GM19324 (cell line): ENCODE data around the gene PRKD1.
"Not testable (repeated sequence)": the region's sequence is repeated elsewhere in the genome, so short reads cannot be mapped to it uniquely, and the experiment has no call there.

ENCODE experiments used
- ATAC-seq: cut with Tn5 transposase; IDR thresholded peaks from one replicate; pipeline ENCODE4 v1.9.1; 2021; ENCODE audit warnings: mild to moderate bottlenecking, moderate library complexity; ENCODE audit not compliant: unreplicated experiment, low FRiP score

PRKD1 gene

GRCh38 chr14:29802211-29802610, 125.4 kb downstream of the PRKD1 start:
- no peak for ATAC-seq

GRCh38 chr14:29800961-29801360, 126.7 kb downstream of the PRKD1 start:
- ATAC-seq = no peak

GRCh38 chr14:29799464-29800095, 128.1 kb downstream of the PRKD1 start:
- ATAC-seq = peak; percentile 62

- ATAC-seq = no peak
These were observed 128.8 kb downstream of the PRKD1 start for GRCh38 chr14:29798811-29799210.

GRCh38 chr14:29798108-29798663, 129.5 kb downstream of the PRKD1 start:
- no peak for ATAC-seq

- ATAC-seq = no peak
These were observed 130.8 kb downstream of the PRKD1 start for GRCh38 chr14:29796853-29797252.

- ATAC-seq = no peak
These were observed 138.2 kb downstream of the PRKD1 start for GRCh38 chr14:29789475-29789874.

GRCh38 chr14:29788093-29788492, 139.6 kb downstream of the PRKD1 start:
- no peak for ATAC-seq

GRCh38 chr14:29783556-29783955, 144.1 kb downstream of the PRKD1 start:
- ATAC-seq = no peak

GRCh38 chr14:29782041-29782440, 145.6 kb downstream of the PRKD1 start:
- ATAC-seq = no peak

- not testable (repeated sequence) for ATAC-seq
These were observed 150.5 kb downstream of the PRKD1 start for GRCh38 chr14:29777142-29777541.

GRCh38 chr14:29773990-29774389, 153.7 kb downstream of the PRKD1 start:
- no peak for ATAC-seq

GRCh38 chr14:29763342-29763858, 164.2 kb downstream of the PRKD1 start:
- no peak for ATAC-seq

- ATAC-seq = no peak
These were observed 167.9 kb downstream of the PRKD1 start for GRCh38 chr14:29759521-29760340.

- no peak for ATAC-seq
These were observed 169.9 kb downstream of the PRKD1 start for GRCh38 chr14:29757711-29758233.

- no peak for ATAC-seq
These were observed 170.4 kb downstream of the PRKD1 start for GRCh38 chr14:29757188-29757680.

- ATAC-seq = no peak
These were observed 171.6 kb downstream of the PRKD1 start for GRCh38 chr14:29756019-29756385.

GRCh38 chr14:29755311-29756018, 172.2 kb downstream of the PRKD1 start:
- no peak for ATAC-seq

- ATAC-seq = no peak
These were observed 173.5 kb downstream of the PRKD1 start for GRCh38 chr14:29754134-29754533.

- ATAC-seq = no peak
These were observed 175.3 kb downstream of the PRKD1 start for GRCh38 chr14:29752221-29752923.
